ENCODE data around the gene OVCH2. TPM values are rescaled to one million over a fixed set of nuclear protein-coding genes. Genes with fewer than 3 reads are reported as not detected.

Gene OVCH2
- total and polyA plus RNA-seq, 2 donors (not counting 1 experiment from before 2014, with no cell fraction given): not detected

DNA sequence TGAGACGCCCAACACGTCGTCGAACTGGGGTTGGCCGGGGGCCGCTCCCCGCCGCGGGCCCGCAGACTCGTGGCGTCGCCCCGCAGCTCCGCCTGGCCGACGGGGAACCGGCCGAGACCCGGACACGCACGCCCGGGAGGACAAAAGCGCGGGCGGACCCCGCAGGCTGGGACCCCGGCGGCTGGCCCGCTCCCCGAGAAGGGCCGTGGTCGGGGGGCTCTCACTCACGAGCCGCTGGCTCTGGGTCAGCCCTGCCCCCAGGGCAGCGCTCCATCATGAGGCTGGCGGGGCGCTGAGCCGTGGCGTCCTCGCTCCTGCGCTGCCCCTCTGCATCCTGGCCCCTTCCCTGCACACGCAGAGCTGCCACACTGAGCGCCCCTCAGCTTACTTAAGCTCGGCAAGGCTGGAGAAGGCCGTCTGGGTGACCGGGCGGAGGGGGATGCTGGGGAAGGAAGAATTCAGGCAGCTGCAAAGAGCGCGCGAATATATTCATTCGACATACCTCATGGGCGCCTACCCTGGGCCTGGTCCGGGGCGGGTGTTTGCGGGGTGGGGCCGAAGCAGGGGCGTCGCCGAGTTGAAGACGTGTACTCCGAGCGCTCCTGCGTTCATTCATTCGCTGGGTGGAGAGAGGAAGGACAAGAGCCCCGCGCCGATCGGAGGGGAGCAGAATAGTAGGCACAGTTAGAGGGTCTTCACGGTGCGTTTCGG is 32.4 kb downstream of the OVCH2 start:
- peak overlapping the region; percentile 40 to 63 (median 46) for H3K4me3 ChIP-seq (replicated peaks in 1 of 4; ENCODE audit: control extremely low read depth in 1 of 4, insufficient read depth in 1 of 4, low read depth in 3 of 4, low read length in 4 of 4)
- H3K4me1 ChIP-seq (ENCODE audit: control insufficient read depth, extremely low read depth, insufficient read depth, low read length): no peaks in the 10 kb centered on the region
- H3K36me3 ChIP-seq (ENCODE audit: control insufficient read depth, insufficient read depth, low read length): no peaks in the 10 kb centered on the region
- H3K4me2 ChIP-seq (ENCODE audit: extremely low read depth, insufficient read depth, low read length): peak overlapping the region; percentile 32
- no peaks in the 10 kb centered on the region for H3K79me2 ChIP-seq (ENCODE audit: control insufficient read depth, insufficient read depth, low read length)
- no peaks in the 10 kb centered on the region for H4K20me1 ChIP-seq (ENCODE audit: control insufficient read depth, extremely low read depth, insufficient read depth, low read length)
- H3K9ac ChIP-seq (ENCODE audit: insufficient read depth, low read length): peak overlapping the region; percentile 69
- H3K9me3 ChIP-seq (ENCODE audit: control insufficient read depth, insufficient read depth, low read depth, low read length): no peaks in the 10 kb centered on the region
- peak in 1 of 2 donors; percentile 33 for DNase-seq (ENCODE audit: low read depth in 2 of 2)
- no peak overlapping the region for H3K27ac ChIP-seq (ENCODE audit: insufficient read depth, low read length)
- TF ChIP-seq, protein P1, sequence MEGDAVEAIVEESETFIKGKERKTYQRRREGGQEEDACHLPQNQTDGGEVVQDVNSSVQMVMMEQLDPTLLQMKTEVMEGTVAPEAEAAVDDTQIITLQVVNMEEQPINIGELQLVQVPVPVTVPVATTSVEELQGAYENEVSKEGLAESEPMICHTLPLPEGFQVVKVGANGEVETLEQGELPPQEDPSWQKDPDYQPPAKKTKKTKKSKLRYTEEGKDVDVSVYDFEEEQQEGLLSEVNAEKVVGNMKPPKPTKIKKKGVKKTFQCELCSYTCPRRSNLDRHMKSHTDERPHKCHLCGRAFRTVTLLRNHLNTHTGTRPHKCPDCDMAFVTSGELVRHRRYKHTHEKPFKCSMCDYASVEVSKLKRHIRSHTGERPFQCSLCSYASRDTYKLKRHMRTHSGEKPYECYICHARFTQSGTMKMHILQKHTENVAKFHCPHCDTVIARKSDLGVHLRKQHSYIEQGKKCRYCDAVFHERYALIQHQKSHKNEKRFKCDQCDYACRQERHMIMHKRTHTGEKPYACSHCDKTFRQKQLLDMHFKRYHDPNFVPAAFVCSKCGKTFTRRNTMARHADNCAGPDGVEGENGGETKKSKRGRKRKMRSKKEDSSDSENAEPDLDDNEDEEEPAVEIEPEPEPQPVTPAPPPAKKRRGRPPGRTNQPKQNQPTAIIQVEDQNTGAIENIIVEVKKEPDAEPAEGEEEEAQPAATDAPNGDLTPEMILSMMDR (conservative IDR thresholded peaks at IDR 0.05 in 1 of 2, IDR thresholded peaks at IDR 0.05 in 1 of 2; ENCODE audit: low read depth in 1 of 2, low read length in 2 of 2): no peak
- no peak for TF ChIP-seq EZH2 (IDR thresholded peaks at IDR 0.05; ENCODE audit: low read length, missing control alignments)
- H2AFZ ChIP-seq (ENCODE audit: low read length): peak overlapping the region; percentile 72
- H3K27me3 ChIP-seq (ENCODE audit: control insufficient read depth, insufficient read depth, low read length): no peaks in the 10 kb centered on the region

DNA sequence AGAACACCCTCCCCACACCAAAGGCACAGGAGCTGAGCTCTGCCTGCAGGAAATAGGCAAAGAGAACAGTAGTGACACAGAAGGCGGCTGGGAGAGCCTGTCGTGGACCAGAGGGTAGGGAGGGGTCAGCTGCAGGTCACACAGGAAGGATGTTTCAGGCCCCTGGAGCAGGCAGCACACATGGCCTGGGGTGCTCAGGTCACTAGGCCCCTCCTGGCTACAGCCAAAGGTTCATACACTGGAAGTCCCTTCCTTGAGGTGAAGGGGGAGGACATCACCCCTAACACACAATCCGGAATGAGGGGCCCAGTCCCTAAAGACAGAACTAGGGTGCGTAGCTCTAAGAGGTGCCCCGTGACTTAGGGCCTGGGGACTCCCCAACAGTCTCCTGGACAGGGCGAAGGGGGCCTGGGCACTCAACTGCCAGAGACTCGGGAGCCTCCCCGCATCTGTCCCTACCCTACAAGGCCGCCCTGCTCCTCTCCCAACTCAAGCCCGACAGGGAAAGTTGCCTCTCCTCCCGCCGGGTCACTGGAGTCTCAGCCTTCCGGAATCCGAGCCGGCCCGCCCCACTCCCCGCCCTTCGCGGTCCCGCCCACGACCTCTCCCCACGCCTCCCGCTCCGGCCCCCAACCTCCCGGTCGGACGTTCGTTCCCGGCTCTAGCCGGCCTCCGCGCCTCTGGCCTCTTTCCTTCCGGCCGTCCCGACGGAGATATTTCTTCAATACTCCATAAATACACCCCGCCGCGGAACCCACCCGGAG is 33.1 kb downstream of the OVCH2 start, which contains the start of gene CYB5R2:
CYB5R2 (minus strand) TSS at position 541 of the 764 bp plus-strand sequence. CDS start 675 bp downstream, outside the sequence.
- H3K4me1 ChIP-seq (ENCODE audit: control insufficient read depth, extremely low read depth, insufficient read depth, low read length): no peaks in the 10 kb centered on the region
- peak within 1 kb of the TSS; percentile 32 for H3K4me2 ChIP-seq (ENCODE audit: extremely low read depth, insufficient read depth, low read length)
- TF ChIP-seq EZH2 (IDR thresholded peaks at IDR 0.05; ENCODE audit: low read length, missing control alignments): no peak
- TF ChIP-seq, protein P1 (conservative IDR thresholded peaks at IDR 0.05 in 1 of 2, IDR thresholded peaks at IDR 0.05 in 1 of 2; ENCODE audit: low read depth in 1 of 2, low read length in 2 of 2): no peak
- peak within 1 kb of the TSS; percentile 72 for H2AFZ ChIP-seq (ENCODE audit: low read length)
- DNase-seq (ENCODE audit: low read depth in 2 of 2): peak; percentile 16 to 59
- peak within 1 kb of the TSS; percentile 69 for H3K9ac ChIP-seq (ENCODE audit: insufficient read depth, low read length)
- no peaks in the 10 kb centered on the region for H4K20me1 ChIP-seq (ENCODE audit: control insufficient read depth, extremely low read depth, insufficient read depth, low read length)
- peak within 1 kb of the TSS; percentile 40 to 63 (median 48) for H3K4me3 ChIP-seq (replicated peaks in 1 of 4; ENCODE audit: control extremely low read depth in 1 of 4, insufficient read depth in 1 of 4, low read depth in 3 of 4, low read length in 4 of 4)
- no peaks in the 10 kb centered on the region for H3K9me3 ChIP-seq (ENCODE audit: control insufficient read depth, insufficient read depth, low read depth, low read length)
- H3K36me3 ChIP-seq (ENCODE audit: control insufficient read depth, insufficient read depth, low read length): no peaks in the 10 kb centered on the region
- H3K27ac ChIP-seq (ENCODE audit: insufficient read depth, low read length): no peak within 1 kb of the TSS
- no peaks in the 10 kb centered on the region for H3K27me3 ChIP-seq (ENCODE audit: control insufficient read depth, insufficient read depth, low read length)
- no peaks in the 10 kb centered on the region for H3K79me2 ChIP-seq (ENCODE audit: control insufficient read depth, insufficient read depth, low read length)

DNA sequence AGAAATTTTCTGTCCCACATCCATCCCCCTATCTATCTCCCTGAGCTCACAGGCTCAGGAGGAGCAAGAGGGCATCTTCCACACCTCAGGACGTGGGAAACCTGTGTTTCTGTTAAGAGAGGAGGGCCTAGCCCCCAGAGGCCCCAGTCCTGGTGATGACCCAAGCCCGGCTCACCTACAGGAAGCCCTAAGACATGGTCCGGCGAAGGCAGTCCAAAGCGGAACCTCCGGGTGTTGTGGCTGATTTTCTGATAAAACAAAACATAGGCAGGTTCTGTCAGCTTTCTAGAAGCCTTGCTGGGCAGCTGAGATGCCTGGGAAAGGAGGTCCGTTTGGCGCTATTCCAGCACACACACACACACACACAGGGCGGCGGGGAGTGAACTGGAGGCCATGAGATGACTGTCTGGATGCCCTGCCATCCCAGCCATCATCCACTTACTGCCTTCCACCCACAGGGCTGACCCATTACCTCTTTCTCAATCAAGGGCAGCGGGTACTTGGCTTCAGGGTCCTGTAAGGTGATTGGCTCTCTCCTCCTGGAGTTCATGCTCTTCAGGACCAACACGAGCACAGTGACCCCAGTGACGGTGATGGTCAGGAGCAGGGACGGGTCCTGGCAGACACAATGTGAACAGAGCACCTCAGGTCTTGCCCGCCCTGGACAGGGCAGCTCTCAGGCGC is 33.9 kb downstream of the OVCH2 start:
- no peak overlapping the region for H2AFZ ChIP-seq (ENCODE audit: low read length)
- H3K4me2 ChIP-seq (ENCODE audit: extremely low read depth, insufficient read depth, low read length): peak overlapping the region; percentile 13
- H3K27me3 ChIP-seq (ENCODE audit: control insufficient read depth, insufficient read depth, low read length): no peaks in the 10 kb centered on the region
- TF ChIP-seq, protein P1 (conservative IDR thresholded peaks at IDR 0.05 in 1 of 2, IDR thresholded peaks at IDR 0.05 in 1 of 2; ENCODE audit: low read depth in 1 of 2, low read length in 2 of 2): no peak
- no peak for TF ChIP-seq EZH2 (IDR thresholded peaks at IDR 0.05; ENCODE audit: low read length, missing control alignments)
- H3K4me1 ChIP-seq (ENCODE audit: control insufficient read depth, extremely low read depth, insufficient read depth, low read length): no peaks in the 10 kb centered on the region
- no peaks in the 10 kb centered on the region for H4K20me1 ChIP-seq (ENCODE audit: control insufficient read depth, extremely low read depth, insufficient read depth, low read length)
- H3K79me2 ChIP-seq (ENCODE audit: control insufficient read depth, insufficient read depth, low read length): no peaks in the 10 kb centered on the region
- H3K9me3 ChIP-seq (ENCODE audit: control insufficient read depth, insufficient read depth, low read depth, low read length): no peaks in the 10 kb centered on the region
- H3K27ac ChIP-seq (ENCODE audit: insufficient read depth, low read length): no peak overlapping the region
- peak overlapping the region in 2 of 4 experiments; percentile 52 to 63 for H3K4me3 ChIP-seq (replicated peaks in 1 of 4; ENCODE audit: control extremely low read depth in 1 of 4, insufficient read depth in 1 of 4, low read depth in 3 of 4, low read length in 4 of 4)
- no peaks in the 10 kb centered on the region for H3K36me3 ChIP-seq (ENCODE audit: control insufficient read depth, insufficient read depth, low read length)
- no peak for DNase-seq (ENCODE audit: low read depth in 2 of 2)
- H3K9ac ChIP-seq (ENCODE audit: insufficient read depth, low read length): no peak overlapping the region

Measured in fibroblast of lung (primary cell).